OCI-LY3 (cell line): ENCODE data around the gene TIMM8B.

Experiments
- H2AFZ ChIP-seq: fragments of 200-600, 300-600 bp; shearing (Covaris generic); 2 replicates; pipeline ENCODE4 v1.6.0; 2014; ENCODE audit warnings: antibody characterized with exemption, low read depth, low read length
- H3K27ac ChIP-seq: fragments of 200-600, 300-600 bp; sonication (generic); 2 replicates; pipeline ENCODE4 v1.5.1; 2014; ENCODE audit warnings: mild to moderate bottlenecking, low read length, moderate library complexity, mixed read lengths
- H3K27me3 ChIP-seq: fragments of 200-600, 300-600 bp; sonication (generic); 2 replicates; pipeline ENCODE4 v1.6.1; 2014; ENCODE audit warnings: low read depth, low read length, mixed read lengths
- H3K36me3 ChIP-seq: fragments of 200-600, 300-600 bp; sonication (generic); replicated peaks from 2 replicates; pipeline ENCODE3; 2014; ENCODE audit warnings: low read depth, low read length, mixed read lengths
- H3K4me1 ChIP-seq: fragments of 300-600, 200-600 bp; sonication (generic); 2 replicates; pipeline ENCODE4 v1.6.1; 2014; ENCODE audit warnings: low read length, mixed read lengths
- H3K4me2 ChIP-seq: fragments of 200-600, 300-600 bp; sonication (generic); 2 replicates; pipeline ENCODE4 v1.6.1; 2014; ENCODE audit warnings: low read length, mixed read lengths
- H3K4me3 ChIP-seq: fragments of 300-600, 200-600 bp; sonication (generic); 2 replicates; pipeline ENCODE4 v1.5.1; 2014; ENCODE audit warnings: antibody characterized with exemption, mild to moderate bottlenecking, low read length, moderate library complexity
- H3K79me2 ChIP-seq: fragments of 300-600, 200-600 bp; shearing (Covaris generic); 2 replicates; pipeline ENCODE4 v1.6.1; 2014; ENCODE audit warnings: mild to moderate bottlenecking, low read length, mixed read lengths
- H3K9ac ChIP-seq: fragments of 300-600, 200-600 bp; shearing (Covaris generic); 2 replicates; pipeline ENCODE4 v1.6.0; 2014; ENCODE audit warnings: mild to moderate bottlenecking, low read length, moderate library complexity
- H3K9me3 ChIP-seq: fragments of 200-600, 300-600 bp; shearing (Covaris generic); 2 replicates; pipeline ENCODE4 v1.6.1; 2014; ENCODE audit warnings: low read length, mixed read lengths; ENCODE audit not compliant: insufficient read depth
- H4K20me1 ChIP-seq: fragments of 200-600, 300-600 bp; sonication (generic); 2 replicates; pipeline ENCODE4 v1.6.1; 2016; ENCODE audit warnings: low read length, mixed read lengths; ENCODE audit not compliant: insufficient read depth
- EZH2phosphoT487 ChIP-seq: fragments of 200-600 bp; shearing (Covaris generic); IDR thresholded peaks from 2 replicates; pipeline ENCODE4 v1.6.1; 2018; ENCODE audit warnings: antibody characterized with exemption, mixed run types, low read depth
- TF ChIP-seq, protein P1 (sequence below): fragments of 200-600, 300-600 bp; sonication (generic); IDR thresholded peaks from 2 replicates; pipeline ENCODE4 v1.5.1; 2014; ENCODE audit warnings: antibody characterized with exemption, low read length, low read depth

The TIMM8B gene

DNA sequence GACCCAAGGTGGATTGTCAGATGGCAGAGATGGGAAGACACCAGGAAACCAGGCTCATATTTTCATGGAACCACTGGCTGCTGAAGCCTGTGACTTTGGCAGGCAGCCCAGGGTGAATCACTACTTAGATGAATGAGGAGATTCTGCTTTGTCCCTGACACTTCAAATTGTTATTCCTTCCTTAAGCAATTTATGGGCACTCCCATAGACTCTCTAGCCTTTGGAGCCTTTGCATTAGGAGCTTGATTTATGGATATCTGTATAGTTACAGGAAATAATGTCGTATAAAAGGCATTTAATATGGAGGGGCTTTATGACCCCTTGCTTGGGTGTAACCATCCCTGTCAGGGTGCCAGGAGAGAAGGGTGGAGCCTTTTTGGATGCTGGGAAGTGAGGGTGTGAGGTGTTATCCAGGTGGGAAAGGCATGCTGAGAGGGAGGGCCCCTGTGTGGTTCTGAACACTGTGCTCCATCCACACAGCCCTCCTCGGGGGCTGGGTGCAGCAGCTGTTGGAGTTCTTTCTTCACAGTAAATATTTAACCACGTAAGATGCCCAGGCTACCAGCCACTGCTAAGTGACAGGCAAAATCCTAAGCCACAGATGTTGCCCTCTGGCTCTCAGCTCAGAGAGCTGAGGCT, 42.0 kb upstream of the TIMM8B start:
- Histone ChIP-seq H3K27ac (no peak overlapping the region), H3K36me3 (no peaks in the 10 kb centered on the region), H3K4me2 (no peak overlapping the region), H3K9ac (no peak overlapping the region), H3K79me2 (no peaks in the 10 kb centered on the region), H3K9me3 (no peaks in the 10 kb centered on the region), H3K27me3 (no peaks in the 10 kb centered on the region), H2AFZ (no peak overlapping the region), H3K4me1 (peaks cover 13% of the 10 kb centered on the region), H3K4me3 (no peak overlapping the region), H4K20me1 (no peaks in the 10 kb centered on the region)
- TF ChIP-seq, protein P1, sequence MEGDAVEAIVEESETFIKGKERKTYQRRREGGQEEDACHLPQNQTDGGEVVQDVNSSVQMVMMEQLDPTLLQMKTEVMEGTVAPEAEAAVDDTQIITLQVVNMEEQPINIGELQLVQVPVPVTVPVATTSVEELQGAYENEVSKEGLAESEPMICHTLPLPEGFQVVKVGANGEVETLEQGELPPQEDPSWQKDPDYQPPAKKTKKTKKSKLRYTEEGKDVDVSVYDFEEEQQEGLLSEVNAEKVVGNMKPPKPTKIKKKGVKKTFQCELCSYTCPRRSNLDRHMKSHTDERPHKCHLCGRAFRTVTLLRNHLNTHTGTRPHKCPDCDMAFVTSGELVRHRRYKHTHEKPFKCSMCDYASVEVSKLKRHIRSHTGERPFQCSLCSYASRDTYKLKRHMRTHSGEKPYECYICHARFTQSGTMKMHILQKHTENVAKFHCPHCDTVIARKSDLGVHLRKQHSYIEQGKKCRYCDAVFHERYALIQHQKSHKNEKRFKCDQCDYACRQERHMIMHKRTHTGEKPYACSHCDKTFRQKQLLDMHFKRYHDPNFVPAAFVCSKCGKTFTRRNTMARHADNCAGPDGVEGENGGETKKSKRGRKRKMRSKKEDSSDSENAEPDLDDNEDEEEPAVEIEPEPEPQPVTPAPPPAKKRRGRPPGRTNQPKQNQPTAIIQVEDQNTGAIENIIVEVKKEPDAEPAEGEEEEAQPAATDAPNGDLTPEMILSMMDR = no peak
- TF ChIP-seq EZH2phosphoT487 = no peak

DNA sequence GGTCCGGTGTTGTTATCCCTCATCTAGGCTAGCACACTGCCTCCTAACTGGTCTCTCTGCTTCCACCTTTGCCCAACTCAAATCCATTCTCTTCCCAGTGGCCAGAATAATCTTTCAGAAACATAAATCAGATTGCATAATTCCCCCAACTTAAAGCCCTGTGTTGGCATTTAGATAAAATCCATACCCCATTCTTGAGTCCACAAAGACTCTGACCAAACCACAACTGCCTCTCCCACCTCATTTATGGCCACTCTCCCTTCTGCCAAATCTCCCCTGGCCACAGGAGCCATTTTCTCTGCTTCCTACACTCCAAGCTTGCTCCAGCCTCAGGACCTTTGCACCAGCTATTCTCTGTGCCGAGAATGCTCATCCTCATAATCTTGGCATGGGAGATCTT, 40.5 kb upstream of the TIMM8B start:
- Histone ChIP-seq H3K9ac (no peak overlapping the region), H3K27ac (no peak overlapping the region), H3K4me3 (no peak overlapping the region), H3K79me2 (no peaks in the 10 kb centered on the region), H2AFZ (no peak overlapping the region), H3K27me3 (no peaks in the 10 kb centered on the region), H3K4me1 (peaks cover 13% of the 10 kb centered on the region), H3K4me2 (no peak overlapping the region), H4K20me1 (no peaks in the 10 kb centered on the region), H3K36me3 (no peaks in the 10 kb centered on the region), H3K9me3 (no peaks in the 10 kb centered on the region)
- TF ChIP-seq, protein P1 = no peak
- TF ChIP-seq EZH2phosphoT487 = no peak

DNA sequence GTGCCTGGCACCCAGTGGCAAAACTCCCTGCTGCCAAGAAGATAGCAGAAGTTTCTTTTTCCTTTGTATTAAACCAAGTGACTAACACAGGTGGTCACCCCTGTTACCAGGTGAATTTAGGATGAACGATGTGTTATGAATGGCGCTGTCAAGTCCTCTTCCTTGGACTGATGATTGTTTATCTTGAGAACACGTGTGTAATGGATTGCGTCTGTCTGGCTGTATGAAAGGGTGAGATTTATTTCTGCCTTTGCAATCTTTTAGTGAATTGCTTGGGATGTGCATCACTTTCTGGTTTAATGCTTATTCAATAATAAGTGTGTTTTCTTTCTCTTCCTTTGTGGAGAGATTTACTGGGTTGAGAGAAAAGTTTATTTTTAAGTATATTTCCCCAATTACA, 36.6 kb upstream of the TIMM8B start:
- peaks cover 17% of the 10 kb centered on the region for H3K4me1 ChIP-seq

DNA sequence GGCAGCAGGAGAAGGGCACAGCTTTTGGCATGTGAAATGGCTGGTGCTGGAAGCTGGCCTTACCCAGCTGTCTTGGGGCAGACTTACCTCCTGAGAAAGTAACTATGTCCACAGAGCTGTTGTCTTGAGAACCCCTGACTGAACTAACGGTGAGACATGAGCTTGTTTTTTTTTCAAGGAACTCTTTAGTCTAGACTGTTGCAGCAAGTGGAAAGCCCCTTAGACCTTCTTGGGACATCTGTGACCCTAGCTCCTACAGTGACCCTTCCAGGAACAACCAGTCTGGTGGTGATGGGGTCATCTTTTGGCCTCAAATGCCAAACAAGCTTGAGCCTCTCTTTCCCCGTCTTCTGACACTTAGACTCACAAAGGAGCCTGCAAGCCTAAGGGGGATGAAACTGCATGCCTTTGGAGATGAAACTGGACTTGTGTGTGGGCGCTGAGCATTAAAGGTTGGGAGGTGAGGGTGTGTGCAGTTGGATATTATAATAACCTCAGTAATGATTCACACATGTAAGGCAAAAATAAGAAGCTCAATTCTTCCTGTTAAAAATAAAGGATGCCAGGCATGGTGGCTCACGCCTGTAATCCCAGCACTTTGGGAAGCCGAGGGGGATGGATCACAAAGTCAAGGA, 35.5 kb upstream of the TIMM8B start:
- Histone ChIP-seq H3K27ac (no peak overlapping the region), H3K9ac (no peak overlapping the region), H3K4me3 (no peak overlapping the region), H3K4me2 (no peak overlapping the region), H3K79me2 (no peaks in the 10 kb centered on the region), H2AFZ (no peak overlapping the region), H3K36me3 (no peaks in the 10 kb centered on the region), H4K20me1 (no peaks in the 10 kb centered on the region), H3K9me3 (no peaks in the 10 kb centered on the region), H3K4me1 (peaks cover 17% of the 10 kb centered on the region), H3K27me3 (no peaks in the 10 kb centered on the region)
- TF ChIP-seq, protein P1 = no peak
- TF ChIP-seq EZH2phosphoT487 = no peak

More for the DNA sequence above, 36.6 kb upstream of the TIMM8B start:
- no peak overlapping the region for H2AFZ ChIP-seq
- H3K4me2 ChIP-seq = no peak overlapping the region
- no peaks in the 10 kb centered on the region for H3K27me3 ChIP-seq
- H3K9me3 ChIP-seq = no peaks in the 10 kb centered on the region
- no peak overlapping the region for H3K27ac ChIP-seq
- no peaks in the 10 kb centered on the region for H3K79me2 ChIP-seq
- TF ChIP-seq EZH2phosphoT487 = no peak
- TF ChIP-seq, protein P1 = no peak
- no peaks in the 10 kb centered on the region for H3K36me3 ChIP-seq
- no peak overlapping the region for H3K4me3 ChIP-seq
- no peak overlapping the region for H3K9ac ChIP-seq
- no peaks in the 10 kb centered on the region for H4K20me1 ChIP-seq
